ENCODE measurements around the gene KCNMB4.

DNA sequence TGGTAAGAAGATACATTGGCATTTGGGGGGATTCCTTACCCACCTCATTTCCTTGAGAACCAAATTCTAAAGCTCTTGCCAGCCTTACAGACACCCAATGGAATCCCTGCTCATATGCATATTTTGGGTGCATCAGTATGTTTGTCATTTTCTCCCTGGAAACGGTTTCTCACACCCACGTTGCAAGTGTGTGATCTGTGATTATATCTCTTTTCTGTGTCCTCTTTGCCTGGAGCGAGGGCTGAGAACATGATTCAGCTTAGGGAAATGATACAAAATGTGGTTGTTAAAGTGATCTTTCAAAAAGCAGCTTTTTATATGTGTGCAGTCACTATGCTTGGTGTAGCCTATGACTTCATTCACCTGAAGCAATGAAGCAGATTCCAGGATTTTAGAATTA, 52.0 kb downstream of the KCNMB4 start:
- no peak for TF ChIP-seq POLR2A (IDR thresholded peaks at IDR 0.05; ENCODE audit: low read depth)
- TF ChIP-seq, protein P1, sequence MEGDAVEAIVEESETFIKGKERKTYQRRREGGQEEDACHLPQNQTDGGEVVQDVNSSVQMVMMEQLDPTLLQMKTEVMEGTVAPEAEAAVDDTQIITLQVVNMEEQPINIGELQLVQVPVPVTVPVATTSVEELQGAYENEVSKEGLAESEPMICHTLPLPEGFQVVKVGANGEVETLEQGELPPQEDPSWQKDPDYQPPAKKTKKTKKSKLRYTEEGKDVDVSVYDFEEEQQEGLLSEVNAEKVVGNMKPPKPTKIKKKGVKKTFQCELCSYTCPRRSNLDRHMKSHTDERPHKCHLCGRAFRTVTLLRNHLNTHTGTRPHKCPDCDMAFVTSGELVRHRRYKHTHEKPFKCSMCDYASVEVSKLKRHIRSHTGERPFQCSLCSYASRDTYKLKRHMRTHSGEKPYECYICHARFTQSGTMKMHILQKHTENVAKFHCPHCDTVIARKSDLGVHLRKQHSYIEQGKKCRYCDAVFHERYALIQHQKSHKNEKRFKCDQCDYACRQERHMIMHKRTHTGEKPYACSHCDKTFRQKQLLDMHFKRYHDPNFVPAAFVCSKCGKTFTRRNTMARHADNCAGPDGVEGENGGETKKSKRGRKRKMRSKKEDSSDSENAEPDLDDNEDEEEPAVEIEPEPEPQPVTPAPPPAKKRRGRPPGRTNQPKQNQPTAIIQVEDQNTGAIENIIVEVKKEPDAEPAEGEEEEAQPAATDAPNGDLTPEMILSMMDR (IDR thresholded peaks at IDR 0.05) = no peak
- TF ChIP-seq POLR2AphosphoS5 (IDR thresholded peaks at IDR 0.05) = no peak

All from esophagus muscularis mucosa (tissue), 3 donors.